Right lobe of liver (tissue), 6 donors: ENCODE results near the gene JAZF1. TPM values are rescaled to one million over a fixed set of nuclear protein-coding genes. Genes with fewer than 3 reads are reported as not detected.

Source experiments
- ATAC-seq, 4 donors: fragments of 200-7000 bp; cut with Tn5 transposase; one replicate each; pipeline ENCODE4 v1.9.1; 2020; ENCODE audit warnings: mild to moderate bottlenecking in 4 of 4, moderate library complexity in 4 of 4
- DNase-seq, 3 donors: peaks; one replicate each; pipeline ENCODE4 v3.0.0-alpha.2; 2020
- H3K27ac ChIP-seq, 3 donors: fragments of 200-600 bp; one replicate each; pipeline ENCODE4 v1.8.0; 2022
- H3K27me3 ChIP-seq, 2 donors: fragments of 200-600 bp; one replicate each; pipeline ENCODE4 v1.8.0; 2022
- H3K36me3 ChIP-seq, 4 donors: fragments of 200-600 bp; sonication (generic) in 1 of 4; one replicate each; pipeline versions ENCODE4 v1.5.1 to v1.8.0; 2017 to 2022; ENCODE audit warnings: control low read depth in 1 of 4
- H3K4me1 ChIP-seq, 4 donors: fragments of 200-600 bp; sonication (generic) in 1 of 4; one replicate each; pipeline versions ENCODE4 v1.5.1 to v1.8.0; 2017 to 2022; ENCODE audit warnings: control low read depth in 1 of 4
- H3K4me3 ChIP-seq, 3 donors: fragments of 200-600 bp; one replicate each; pipeline ENCODE4 v1.8.0; 2022
- H3K9me3 ChIP-seq, 4 donors: fragments of 200-600 bp; sonication (generic) in 1 of 4; one replicate each; pipeline versions ENCODE4 v1.5.1 to v1.8.0; 2017 to 2022; ENCODE audit warnings: control low read depth in 1 of 4
- CTCF ChIP-seq, 4 donors: fragments of 200-600 bp in 3 of 4; fragments of 450-650 bp in 1 of 4; IDR thresholded peaks; one replicate each; pipeline versions ENCODE4 v1.5.1 to v1.8.0; 2016 to 2022; ENCODE audit warnings: antibody characterized with exemption in 4 of 4, mild to moderate bottlenecking in 2 of 4
- POLR2A ChIP-seq: fragments of 450-650 bp; IDR thresholded peaks from one replicate; pipeline ENCODE4 v1.6.1; 2017; ENCODE audit warnings: antibody characterized with exemption, mild to moderate bottlenecking
- WGBS: methylation state at CpG from one replicate; pipeline ENCODE4 v1.1.6; 2018; ENCODE audit warnings: low coverage, low lambda C conversion rate; ENCODE audit not compliant: insufficient coverage; ENCODE audit errors: missing lambda C conversion rate; 5-methylcytosine and 5-hydroxymethylcytosine counted together
- intact Hi-C, 2 donors: fragments of 100-400 bp; cut with DNase I; formaldehyde crosslinking; loops; one replicate each; pipeline versions ENCODE4 v1.11.2 to v1.14.1; 2022
- total RNA-seq, 6 experiments: library from RNA; depleted of rRNA in 2 of 6; stranded (reverse); fragments of >200 nt in 2 of 6; fragmentation: NEBNext Ultra II Directional in 3 of 6; extraction: Animal tissue kit (Norgen Biotek cat#: 25700) in 3 of 6; gene quantifications; one replicate each; pipeline versions ENCODE4 v1.1.0 to v1.2.4, GENCODE V29; 2016 to 2023
- donor health status: DM: no; HTN: yes; CAD: no.
- donor health status: DM: no; HTN: no; CAD: no.
- donor health status: DM: no; HTN: no; CAD: no.
- donor health status: DM: no; HTN: yes; CAD: no.
- donor health status: DM: no; HTN: yes; CAD: no.

Gene JAZF1
- total RNA-seq, 6 experiments from 2014 or later = 4.8 to 20.9 (median 6.9) TPM

DNA sequence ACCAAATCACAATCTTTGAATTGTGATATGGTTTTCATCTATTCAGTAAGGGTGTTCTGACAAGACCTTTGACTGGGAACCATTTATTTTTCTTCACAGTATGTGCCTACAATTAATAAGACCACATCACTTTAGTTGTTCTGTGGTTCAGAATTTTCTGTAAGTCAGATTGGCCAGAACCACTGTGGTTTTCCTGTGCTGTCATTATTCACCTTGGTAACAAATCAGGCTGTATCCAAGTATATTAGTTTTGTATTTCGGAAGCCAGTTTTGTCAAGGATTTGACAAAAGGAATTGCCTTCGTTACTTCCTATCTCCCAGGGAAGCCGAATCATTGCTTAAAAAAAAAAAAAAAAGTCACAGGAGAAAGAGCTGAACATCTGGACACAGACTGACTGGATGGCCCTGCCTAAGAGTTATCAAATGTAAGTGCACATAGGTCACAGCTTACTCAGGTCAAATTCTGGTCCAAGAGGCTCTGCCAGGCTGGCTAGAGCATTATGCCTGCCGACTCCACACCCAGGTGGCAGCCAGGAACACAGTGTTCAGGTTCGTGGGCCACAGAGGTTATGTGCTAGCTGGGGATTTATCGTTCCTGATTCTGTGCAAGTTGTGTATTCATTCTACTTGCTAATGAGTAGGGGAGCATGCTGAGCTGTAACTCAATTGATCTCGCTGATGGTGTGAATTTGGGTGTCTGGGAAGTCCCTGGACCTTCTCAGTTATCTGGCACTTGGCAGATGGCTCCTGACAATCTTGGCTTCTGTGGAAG is 175.3 kb downstream of the JAZF1 start:
- H3K4me1 ChIP-seq = peaks cover 0 to 12% (median 4%) of the 10 kb centered on the region in 4 donors
- peak; percentile 96 to 99 (median 99) for ATAC-seq
- H3K4me3 ChIP-seq = no peak overlapping the region
- WGBS = 64% methylated on average over 4 of the region's 7 CpGs
- TF ChIP-seq POLR2A (no peak), CTCF (IDR thresholded peaks at IDR 0.05) (no peak)
- peak overlapping the region in 1 of 3 donors; percentile 44 for H3K27ac ChIP-seq
- H3K9me3 ChIP-seq = no peaks in the 10 kb centered on the region
- no peaks in the 10 kb centered on the region for H3K27me3 ChIP-seq
- intact Hi-C loops = no loop called here
- H3K36me3 ChIP-seq = no peaks in the 10 kb centered on the region
- DNase-seq = peak; percentile 46 to 91 (median 83)

DNA sequence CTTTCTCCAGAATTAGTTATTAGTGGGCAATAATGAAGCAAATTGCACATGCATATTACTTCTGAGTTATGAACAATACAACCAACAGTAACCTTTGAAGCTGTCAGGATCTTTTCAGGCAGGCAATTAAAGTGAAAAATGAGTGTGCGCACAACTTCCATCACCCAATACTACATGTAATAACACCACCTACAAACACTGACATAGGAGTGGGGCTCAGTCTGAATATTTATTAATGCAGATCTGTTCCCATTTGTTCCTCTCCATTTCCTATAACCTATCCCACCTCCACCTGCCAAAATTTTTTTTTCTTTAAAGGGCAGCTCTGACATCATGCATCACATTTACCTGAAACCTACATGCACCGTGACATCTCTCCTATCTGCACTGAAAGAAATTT is 177.2 kb downstream of the JAZF1 start:
- TF ChIP-seq CTCF (IDR thresholded peaks at IDR 0.05) = no peak
- no peak for TF ChIP-seq POLR2A
- peaks cover 0 to 12% (median 4%) of the 10 kb centered on the region in 4 donors for H3K4me1 ChIP-seq
- no peak overlapping the region for H3K4me3 ChIP-seq
- no peak overlapping the region for H3K27ac ChIP-seq
- DNase-seq (no peak), ATAC-seq (no peak)
- WGBS = 100% methylated on average over 2 of the region's 2 CpGs
- no peaks in the 10 kb centered on the region for H3K9me3 ChIP-seq
- H3K27me3 ChIP-seq = no peaks in the 10 kb centered on the region
- no peaks in the 10 kb centered on the region for H3K36me3 ChIP-seq
- intact Hi-C loops = no loop called here

GRCh38 chr7:28002638-28003037 is 178.0 kb downstream of the JAZF1 start:
- ATAC-seq (no peak), DNase-seq (no peak)
- H3K36me3 ChIP-seq = no peaks in the 10 kb centered on the region
- H3K4me3 ChIP-seq = no peak overlapping the region
- no peaks in the 10 kb centered on the region for H3K9me3 ChIP-seq
- TF ChIP-seq CTCF (IDR thresholded peaks at IDR 0.05) (no peak), POLR2A (no peak)
- no peak overlapping the region for H3K27ac ChIP-seq
- intact Hi-C loops = no loop called here
- H3K27me3 ChIP-seq = no peaks in the 10 kb centered on the region
- H3K4me1 ChIP-seq = peaks cover 0 to 12% (median 4%) of the 10 kb centered on the region in 4 donors

GRCh38 chr7:28001896-28002295 is 178.7 kb downstream of the JAZF1 start:
- ATAC-seq (no peak), DNase-seq (no peak)
- intact Hi-C loops = no loop called here
- TF ChIP-seq POLR2A (no peak), CTCF (IDR thresholded peaks at IDR 0.05) (no peak)
- Histone ChIP-seq H3K9me3 (no peaks in the 10 kb centered on the region), H3K4me3 (no peak overlapping the region), H3K27ac (no peak overlapping the region), H3K27me3 (no peaks in the 10 kb centered on the region), H3K36me3 (no peaks in the 10 kb centered on the region), H3K4me1 (peaks cover 0 to 12% (median 4%) of the 10 kb centered on the region in 4 donors)
